Measurements from ENCODE around the gene TMPRSS2. TPM values are rescaled to one million over a fixed set of nuclear protein-coding genes. Genes with fewer than 3 reads are reported as not detected.

TMPRSS2 gene
- total RNA-seq, 3 donors from 2014 or later = 32.1 to 56.6 TPM; not detected in 1

DNA sequence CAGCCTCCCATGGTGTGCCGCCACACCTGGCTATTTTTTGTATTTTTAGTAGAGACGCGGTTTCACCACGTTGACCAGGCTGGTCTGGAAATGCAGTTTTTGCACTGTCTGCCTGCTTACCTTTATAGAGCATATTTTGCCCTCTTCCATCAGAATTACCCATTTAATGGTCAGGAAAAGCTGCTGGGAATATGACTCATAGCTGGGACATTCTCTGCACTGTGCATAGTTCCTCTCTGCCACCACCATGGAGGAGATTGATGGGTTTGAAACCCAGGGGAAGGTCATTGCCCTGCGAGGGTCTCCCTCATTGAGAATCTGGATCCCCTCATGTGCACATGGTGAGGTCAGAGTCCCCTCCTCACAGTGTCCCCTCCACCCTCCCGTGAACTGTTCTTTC, 49.8 kb downstream of the TMPRSS2 start:
- Histone ChIP-seq H3K4me1 (no peaks in the 10 kb centered on the region), H3K27ac (no peak overlapping the region), H3K36me3 (peaks cover 4% of the 10 kb centered on the region), H3K27me3 (no peaks in the 10 kb centered on the region), H3K4me3 (no peak overlapping the region), H3K9me3 (no peaks in the 10 kb centered on the region)
- TF ChIP-seq POLR2AphosphoS5 (IDR thresholded peaks at IDR 0.05) = no peak
- TF ChIP-seq POLR2A (IDR thresholded peaks at IDR 0.05) = no peak
- TF ChIP-seq, protein P1, sequence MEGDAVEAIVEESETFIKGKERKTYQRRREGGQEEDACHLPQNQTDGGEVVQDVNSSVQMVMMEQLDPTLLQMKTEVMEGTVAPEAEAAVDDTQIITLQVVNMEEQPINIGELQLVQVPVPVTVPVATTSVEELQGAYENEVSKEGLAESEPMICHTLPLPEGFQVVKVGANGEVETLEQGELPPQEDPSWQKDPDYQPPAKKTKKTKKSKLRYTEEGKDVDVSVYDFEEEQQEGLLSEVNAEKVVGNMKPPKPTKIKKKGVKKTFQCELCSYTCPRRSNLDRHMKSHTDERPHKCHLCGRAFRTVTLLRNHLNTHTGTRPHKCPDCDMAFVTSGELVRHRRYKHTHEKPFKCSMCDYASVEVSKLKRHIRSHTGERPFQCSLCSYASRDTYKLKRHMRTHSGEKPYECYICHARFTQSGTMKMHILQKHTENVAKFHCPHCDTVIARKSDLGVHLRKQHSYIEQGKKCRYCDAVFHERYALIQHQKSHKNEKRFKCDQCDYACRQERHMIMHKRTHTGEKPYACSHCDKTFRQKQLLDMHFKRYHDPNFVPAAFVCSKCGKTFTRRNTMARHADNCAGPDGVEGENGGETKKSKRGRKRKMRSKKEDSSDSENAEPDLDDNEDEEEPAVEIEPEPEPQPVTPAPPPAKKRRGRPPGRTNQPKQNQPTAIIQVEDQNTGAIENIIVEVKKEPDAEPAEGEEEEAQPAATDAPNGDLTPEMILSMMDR (IDR thresholded peaks at IDR 0.05) = no peak
- DNase-seq (ENCODE audit: low spot score in 2 of 2) = no peak
- intact Hi-C loops (cut with DNase I; ENCODE audit: low total_unique reads) = loop anchor here (5.0 kb wide), 1 partner anchor 874 kb away; no protein-coding TSS in a partner anchor

DNA sequence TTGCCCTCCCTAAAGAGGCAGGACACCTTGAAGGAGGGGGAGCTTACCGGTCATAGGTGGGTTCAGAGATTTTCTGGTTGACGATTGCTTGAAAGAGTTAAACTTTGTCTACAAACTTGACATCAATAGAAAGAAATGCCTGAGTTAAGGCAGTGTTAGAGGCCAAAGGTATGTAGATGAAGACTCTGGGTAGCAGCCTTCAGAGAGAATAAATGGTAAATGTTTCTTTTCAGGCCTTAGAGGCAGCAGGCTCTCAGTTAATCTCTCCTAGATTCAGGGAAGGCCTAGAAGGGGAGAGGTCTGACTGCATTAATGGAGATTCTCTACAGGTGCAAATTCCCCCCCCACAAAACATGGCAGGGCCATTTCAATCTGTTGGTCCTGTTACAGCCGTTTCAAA, 54.2 kb downstream of the TMPRSS2 start:
- intact Hi-C loops (cut with DNase I; ENCODE audit: low total_unique reads) = no loop called here
- no peaks in the 10 kb centered on the region for H3K9me3 ChIP-seq
- H3K27ac ChIP-seq = no peak overlapping the region
- H3K36me3 ChIP-seq = peaks cover 3% of the 10 kb centered on the region
- no peaks in the 10 kb centered on the region for H3K27me3 ChIP-seq
- no peaks in the 10 kb centered on the region for H3K4me1 ChIP-seq
- no peak for DNase-seq (ENCODE audit: low spot score in 2 of 2)
- TF ChIP-seq POLR2A (IDR thresholded peaks at IDR 0.05) (no peak), POLR2AphosphoS5 (IDR thresholded peaks at IDR 0.05) (no peak)
- TF ChIP-seq, protein P1 (IDR thresholded peaks at IDR 0.05) = no peak
- H3K4me3 ChIP-seq = no peak overlapping the region

DNA sequence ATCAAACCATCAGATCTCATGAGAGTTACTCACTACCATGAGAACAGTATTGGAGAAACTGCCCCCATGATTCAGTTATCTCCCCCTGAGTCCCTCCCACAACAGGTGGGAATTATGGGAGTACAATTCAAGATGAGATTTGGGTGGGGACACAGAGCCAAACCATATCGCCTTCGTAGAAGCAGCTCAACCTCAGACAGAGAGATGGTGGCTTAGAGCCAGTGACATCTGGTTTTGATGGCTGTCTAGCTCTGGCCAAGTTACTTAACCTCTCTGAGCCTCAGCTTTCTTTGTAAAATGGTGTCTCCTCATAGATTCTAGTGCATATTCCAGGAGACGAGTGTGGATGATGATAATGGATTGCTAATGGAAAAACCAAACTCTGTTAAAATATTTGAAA, 54.8 kb downstream of the TMPRSS2 start:
- Histone ChIP-seq H3K4me1 (no peaks in the 10 kb centered on the region), H3K9me3 (no peaks in the 10 kb centered on the region), H3K36me3 (no peaks in the 10 kb centered on the region), H3K4me3 (no peak overlapping the region), H3K27me3 (no peaks in the 10 kb centered on the region), H3K27ac (no peak overlapping the region)
- intact Hi-C loops (cut with DNase I; ENCODE audit: low total_unique reads) = no loop called here
- no peak for DNase-seq (ENCODE audit: low spot score in 2 of 2)
- TF ChIP-seq, protein P1 (IDR thresholded peaks at IDR 0.05) = no peak
- TF ChIP-seq POLR2A (IDR thresholded peaks at IDR 0.05) (no peak), POLR2AphosphoS5 (IDR thresholded peaks at IDR 0.05) (no peak)

DNA sequence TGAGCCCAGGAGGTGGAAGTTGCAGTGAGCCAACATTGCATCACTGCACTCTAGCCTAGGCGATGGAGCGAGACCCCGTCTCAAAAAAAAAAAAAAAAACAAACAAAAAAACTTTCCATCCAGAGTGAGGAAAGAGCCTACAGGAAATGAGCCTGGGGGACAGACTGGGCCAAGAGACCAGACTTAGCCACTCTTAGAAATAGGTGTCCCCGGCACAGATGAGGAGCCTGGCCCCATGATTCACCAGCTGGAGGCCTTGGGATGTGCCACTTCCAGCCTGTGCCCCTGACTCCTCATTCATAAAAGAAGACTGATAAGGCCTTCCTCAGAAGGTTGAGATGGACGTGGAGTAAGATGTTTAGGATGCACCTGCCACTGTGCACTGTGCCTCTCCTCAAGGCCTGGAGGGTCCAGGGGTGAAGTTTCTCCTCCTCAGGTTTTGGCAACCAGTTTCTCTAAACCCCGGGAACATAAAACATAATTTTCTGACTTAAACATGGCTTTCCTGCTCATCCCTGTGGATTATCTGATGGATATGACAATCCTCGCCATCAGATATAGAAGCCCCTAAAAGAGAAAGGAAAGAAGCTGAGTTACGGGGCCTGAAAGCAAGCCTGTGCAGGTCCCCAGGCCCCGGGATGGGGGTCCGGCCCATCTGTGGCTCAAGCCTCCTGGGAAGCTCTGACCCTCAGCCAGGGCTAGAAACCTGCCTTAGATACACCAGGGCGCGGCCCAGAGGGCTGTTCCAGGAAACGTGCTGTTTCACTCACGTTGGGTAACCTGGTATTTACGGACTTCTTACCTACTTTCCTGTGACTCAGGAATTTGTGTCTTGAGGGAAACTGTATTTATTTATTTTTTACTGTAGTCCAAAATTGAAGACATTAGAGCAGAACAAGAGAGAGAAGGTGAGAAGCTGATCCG, 55.9 kb downstream of the TMPRSS2 start:
- no peaks in the 10 kb centered on the region for H3K36me3 ChIP-seq
- intact Hi-C loops (cut with DNase I; ENCODE audit: low total_unique reads) = no loop called here
- no peaks in the 10 kb centered on the region for H3K27me3 ChIP-seq
- DNase-seq (ENCODE audit: low spot score in 2 of 2) = no peak
- H3K4me1 ChIP-seq = no peaks in the 10 kb centered on the region
- H3K27ac ChIP-seq = no peak overlapping the region
- no peaks in the 10 kb centered on the region for H3K9me3 ChIP-seq
- no peak for TF ChIP-seq POLR2A (IDR thresholded peaks at IDR 0.05)
- no peak for TF ChIP-seq POLR2AphosphoS5 (IDR thresholded peaks at IDR 0.05)
- TF ChIP-seq, protein P1 (IDR thresholded peaks at IDR 0.05) = no peak
- H3K4me3 ChIP-seq = no peak overlapping the region

DNA sequence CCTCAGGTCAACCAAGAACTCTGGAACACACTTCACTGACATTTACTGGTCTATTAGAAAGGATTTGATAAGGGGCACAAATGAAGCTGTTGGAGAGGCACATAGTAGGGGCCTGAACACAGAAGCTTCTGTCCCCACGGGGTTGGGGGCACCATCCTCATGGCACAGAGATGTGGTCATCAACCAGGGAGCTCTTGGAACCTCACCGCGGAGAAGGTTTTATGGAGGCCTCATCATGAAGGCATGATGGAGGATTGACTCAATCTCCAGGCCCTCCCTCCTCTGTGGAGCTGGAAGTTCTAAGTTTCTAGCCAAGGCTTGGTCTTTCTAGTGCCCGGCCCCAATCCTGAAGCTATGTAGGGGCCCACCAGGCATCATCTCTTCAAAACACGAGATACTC, 58.3 kb downstream of the TMPRSS2 start:
- no peaks in the 10 kb centered on the region for H3K36me3 ChIP-seq
- H3K27ac ChIP-seq = no peak overlapping the region
- DNase-seq (ENCODE audit: low spot score in 2 of 2) = peak in 1 of 2 donors; percentile 28
- no peaks in the 10 kb centered on the region for H3K9me3 ChIP-seq
- H3K27me3 ChIP-seq = no peaks in the 10 kb centered on the region
- no peak for TF ChIP-seq POLR2A (IDR thresholded peaks at IDR 0.05)
- TF ChIP-seq, protein P1 (IDR thresholded peaks at IDR 0.05) = no peak
- TF ChIP-seq POLR2AphosphoS5 (IDR thresholded peaks at IDR 0.05) = no peak
- H3K4me3 ChIP-seq = no peak overlapping the region
- intact Hi-C loops (cut with DNase I; ENCODE audit: low total_unique reads) = loop anchor here (10.0 kb wide), 1 partner anchor 155 kb away; no protein-coding TSS in a partner anchor
- H3K4me1 ChIP-seq = no peaks in the 10 kb centered on the region

All from breast epithelium (tissue), 4 donors.